Measurements from ENCODE around the gene IRS2.
A peak's percentile ranks its signal among the peaks of the same experiment; 100 is the strongest.

Gene IRS2

GRCh38 chr13:109769921-109770320 lies 16.5 kb downstream of the IRS2 start:
- no peak overlapping the region for H2BK15ac ChIP-seq (ENCODE audit: low read depth, poor library complexity, severe bottlenecking)
- H3K36me3 ChIP-seq (ENCODE audit: control insufficient read depth in 1 of 2, insufficient read depth in 2 of 2, low read depth in 1 of 2, low read length in 2 of 2) = peaks cover 23 to 31% of the 10 kb centered on the region in 2 experiments
- H4K8ac ChIP-seq (ENCODE audit: low read length) = no peak overlapping the region
- no peak overlapping the region for H2AK5ac ChIP-seq (ENCODE audit: low read length, severe bottlenecking)
- no peak overlapping the region for H3K23ac ChIP-seq (ENCODE audit: low read length in 2 of 2)
- H2BK12ac ChIP-seq (ENCODE audit: low read length in 2 of 2) = no peak overlapping the region
- 96% methylated on average over 5 of the region's 5 CpGs for WGBS
- no peak overlapping the region for H3K14ac ChIP-seq (ENCODE audit: low read length in 2 of 2)
- H3K79me1 ChIP-seq (replicated peaks; ENCODE audit: low read length, poor library complexity, severe bottlenecking) = peaks cover 40% of the 10 kb centered on the region
- no peak for DNase-seq
- no peak overlapping the region for H2BK5ac ChIP-seq (ENCODE audit: low read depth, low read length, poor library complexity, severe bottlenecking)
- H2AFZ ChIP-seq (ENCODE audit: low read depth, low read length) = no peak overlapping the region
- no peaks in the 10 kb centered on the region for H3K9me3 ChIP-seq (ENCODE audit: control insufficient read depth, low read length)
- H3K27me3 ChIP-seq (ENCODE audit: control insufficient read depth in 1 of 2, insufficient read depth in 1 of 2, low read length in 2 of 2) = no peaks in the 10 kb centered on the region
- H2BK120ac ChIP-seq (ENCODE audit: low read depth, low read length) = no peak overlapping the region
- H3K4ac ChIP-seq (ENCODE audit: low read depth in 1 of 2, low read length in 2 of 2) = no peak overlapping the region
- H3K9ac ChIP-seq (ENCODE audit: low read length) = no peak overlapping the region
- no peak overlapping the region for H3K18ac ChIP-seq (ENCODE audit: low read depth in 1 of 2, low read length in 2 of 2)
- no peak overlapping the region for H3K27ac ChIP-seq (ENCODE audit: low read length, poor library complexity, severe bottlenecking)
- H4K91ac ChIP-seq (ENCODE audit: low read length) = no peak overlapping the region
- peaks cover 3% of the 10 kb centered on the region for H3K4me1 ChIP-seq (ENCODE audit: control insufficient read depth, insufficient read depth, low read depth, low read length)
- no peak overlapping the region for H3K4me2 ChIP-seq (ENCODE audit: low read length, poor library complexity, severe bottlenecking)
- no peak overlapping the region for H3K4me3 ChIP-seq (ENCODE audit: insufficient read depth in 1 of 2, low read depth in 1 of 2, low read length in 2 of 2)

DNA sequence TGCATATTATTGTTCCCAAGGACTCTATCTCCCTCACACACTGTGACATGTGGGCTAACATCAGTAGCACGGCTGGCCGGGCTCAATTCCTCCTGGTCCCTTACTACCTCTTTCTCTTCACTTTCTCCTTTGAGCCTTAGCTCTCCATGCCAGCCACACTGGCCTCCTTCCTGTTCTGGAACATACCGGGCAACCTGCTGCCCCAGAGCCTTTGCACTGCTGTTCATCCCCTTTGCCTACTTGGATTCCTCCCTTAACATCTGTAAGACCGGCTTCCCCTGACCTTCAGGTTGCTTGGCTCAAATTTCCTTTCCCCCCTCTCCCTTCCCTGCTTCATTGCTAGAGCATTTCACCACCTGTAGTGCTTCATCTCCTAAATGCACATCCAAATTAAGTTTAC lies 17.1 kb downstream of the IRS2 start:
- no peak overlapping the region for H2BK12ac ChIP-seq (ENCODE audit: low read length in 2 of 2)
- no peak overlapping the region for H3K23ac ChIP-seq (ENCODE audit: low read length in 2 of 2)
- H3K79me1 ChIP-seq (replicated peaks; ENCODE audit: low read length, poor library complexity, severe bottlenecking) = peaks cover 40% of the 10 kb centered on the region
- no peak overlapping the region for H4K8ac ChIP-seq (ENCODE audit: low read length)
- H2AK5ac ChIP-seq (ENCODE audit: low read length, severe bottlenecking) = no peak overlapping the region
- no peak overlapping the region for H3K4me2 ChIP-seq (ENCODE audit: low read length, poor library complexity, severe bottlenecking)
- H2BK15ac ChIP-seq (ENCODE audit: low read depth, poor library complexity, severe bottlenecking) = no peak overlapping the region
- H2BK5ac ChIP-seq (ENCODE audit: low read depth, low read length, poor library complexity, severe bottlenecking) = no peak overlapping the region
- no peak for DNase-seq
- H3K4me3 ChIP-seq (ENCODE audit: insufficient read depth in 1 of 2, low read depth in 1 of 2, low read length in 2 of 2) = no peak overlapping the region
- H3K9ac ChIP-seq (ENCODE audit: low read length) = no peak overlapping the region
- no peaks in the 10 kb centered on the region for H3K27me3 ChIP-seq (ENCODE audit: control insufficient read depth in 1 of 2, insufficient read depth in 1 of 2, low read length in 2 of 2)
- H3K27ac ChIP-seq (ENCODE audit: low read length, poor library complexity, severe bottlenecking) = no peak overlapping the region
- no peaks in the 10 kb centered on the region for H3K9me3 ChIP-seq (ENCODE audit: control insufficient read depth, low read length)
- 94% methylated on average over 4 of the region's 4 CpGs for WGBS
- no peak overlapping the region for H4K91ac ChIP-seq (ENCODE audit: low read length)
- peaks cover 23 to 31% of the 10 kb centered on the region in 2 experiments for H3K36me3 ChIP-seq (ENCODE audit: control insufficient read depth in 1 of 2, insufficient read depth in 2 of 2, low read depth in 1 of 2, low read length in 2 of 2)
- H3K14ac ChIP-seq (ENCODE audit: low read length in 2 of 2) = no peak overlapping the region
- H2AFZ ChIP-seq (ENCODE audit: low read depth, low read length) = no peak overlapping the region
- H3K18ac ChIP-seq (ENCODE audit: low read depth in 1 of 2, low read length in 2 of 2) = no peak overlapping the region
- no peak overlapping the region for H3K4ac ChIP-seq (ENCODE audit: low read depth in 1 of 2, low read length in 2 of 2)
- peaks cover 3% of the 10 kb centered on the region for H3K4me1 ChIP-seq (ENCODE audit: control insufficient read depth, insufficient read depth, low read depth, low read length)
- no peak overlapping the region for H2BK120ac ChIP-seq (ENCODE audit: low read depth, low read length)

DNA sequence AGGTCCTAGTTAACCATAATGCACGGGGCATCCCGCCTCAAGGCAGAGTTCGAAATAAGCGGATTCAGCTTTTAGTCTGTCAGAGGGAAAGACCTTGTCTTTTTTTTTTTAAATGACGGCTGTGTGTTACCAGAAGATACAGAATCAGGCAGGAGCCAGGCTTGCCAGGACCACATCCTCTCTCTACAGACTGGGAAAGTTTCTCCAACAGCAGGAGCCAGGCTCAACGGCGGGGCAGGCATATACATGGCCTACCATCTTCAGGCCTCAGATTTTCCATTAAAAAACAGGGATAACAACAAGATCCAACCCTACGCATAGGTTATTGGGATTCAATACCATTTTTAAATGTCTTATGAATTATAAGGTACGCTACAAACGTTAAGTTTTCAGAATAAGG lies 17.8 kb downstream of the IRS2 start:
- peaks cover 23 to 31% of the 10 kb centered on the region in 2 experiments for H3K36me3 ChIP-seq (ENCODE audit: control insufficient read depth in 1 of 2, insufficient read depth in 2 of 2, low read depth in 1 of 2, low read length in 2 of 2)
- no peaks in the 10 kb centered on the region for H3K9me3 ChIP-seq (ENCODE audit: control insufficient read depth, low read length)
- no peak overlapping the region for H2AK5ac ChIP-seq (ENCODE audit: low read length, severe bottlenecking)
- 96% methylated on average over 9 of the region's 10 CpGs for WGBS
- no peak overlapping the region for H3K4me3 ChIP-seq (ENCODE audit: insufficient read depth in 1 of 2, low read depth in 1 of 2, low read length in 2 of 2)
- no peak overlapping the region for H3K4ac ChIP-seq (ENCODE audit: low read depth in 1 of 2, low read length in 2 of 2)
- peaks cover 6% of the 10 kb centered on the region for H3K4me1 ChIP-seq (ENCODE audit: control insufficient read depth, insufficient read depth, low read depth, low read length)
- no peak overlapping the region for H2BK120ac ChIP-seq (ENCODE audit: low read depth, low read length)
- H3K23ac ChIP-seq (ENCODE audit: low read length in 2 of 2) = no peak overlapping the region
- no peak overlapping the region for H3K4me2 ChIP-seq (ENCODE audit: low read length, poor library complexity, severe bottlenecking)
- no peak overlapping the region for H4K91ac ChIP-seq (ENCODE audit: low read length)
- H2AFZ ChIP-seq (ENCODE audit: low read depth, low read length) = no peak overlapping the region
- H3K14ac ChIP-seq (ENCODE audit: low read length in 2 of 2) = peak overlapping the region in 1 of 2 experiments; percentile 37
- H3K9ac ChIP-seq (ENCODE audit: low read length) = no peak overlapping the region
- H2BK15ac ChIP-seq (ENCODE audit: low read depth, poor library complexity, severe bottlenecking) = no peak overlapping the region
- H3K18ac ChIP-seq (ENCODE audit: low read depth in 1 of 2, low read length in 2 of 2) = no peak overlapping the region
- no peak overlapping the region for H4K8ac ChIP-seq (ENCODE audit: low read length)
- peaks cover 41% of the 10 kb centered on the region for H3K79me1 ChIP-seq (replicated peaks; ENCODE audit: low read length, poor library complexity, severe bottlenecking)
- no peak overlapping the region for H2BK5ac ChIP-seq (ENCODE audit: low read depth, low read length, poor library complexity, severe bottlenecking)
- no peak overlapping the region for H3K27ac ChIP-seq (ENCODE audit: low read length, poor library complexity, severe bottlenecking)
- DNase-seq = no peak
- no peaks in the 10 kb centered on the region for H3K27me3 ChIP-seq (ENCODE audit: control insufficient read depth in 1 of 2, insufficient read depth in 1 of 2, low read length in 2 of 2)
- H2BK12ac ChIP-seq (ENCODE audit: low read length in 2 of 2) = no peak overlapping the region

DNA sequence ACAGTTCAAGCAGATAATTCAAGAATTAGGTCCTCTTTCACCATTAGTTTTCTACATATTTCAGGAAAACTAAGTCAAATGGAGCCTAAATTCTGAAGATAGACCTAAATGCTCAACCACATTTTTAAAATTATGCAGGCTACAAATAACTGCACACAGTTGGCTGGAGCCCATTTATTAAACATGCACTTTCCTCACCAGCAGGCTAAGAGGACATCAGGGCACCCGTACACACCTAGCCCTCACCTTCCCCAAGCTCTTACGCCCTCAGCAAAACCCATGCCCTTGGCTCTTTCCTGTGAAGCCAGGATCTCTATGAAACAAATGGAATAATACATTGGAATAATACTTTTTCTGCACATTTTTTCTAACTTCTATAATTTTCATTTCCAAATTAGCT lies 18.2 kb downstream of the IRS2 start:
- H2BK5ac ChIP-seq (ENCODE audit: low read depth, low read length, poor library complexity, severe bottlenecking) = no peak overlapping the region
- 100% methylated on average over 1 of the region's 2 CpGs for WGBS
- no peak for DNase-seq

More for the DNA sequence above, 18.2 kb downstream of the IRS2 start:
- Histone ChIP-seq H2AK5ac (ENCODE audit: low read length, severe bottlenecking) (no peak overlapping the region), H2AFZ (ENCODE audit: low read depth, low read length) (no peak overlapping the region), H2BK120ac (ENCODE audit: low read depth, low read length) (no peak overlapping the region), H2BK15ac (ENCODE audit: low read depth, poor library complexity, severe bottlenecking) (no peak overlapping the region), H3K4me3 (ENCODE audit: insufficient read depth in 1 of 2, low read depth in 1 of 2, low read length in 2 of 2) (no peak overlapping the region), H4K8ac (ENCODE audit: low read length) (no peak overlapping the region), H3K27ac (ENCODE audit: low read length, poor library complexity, severe bottlenecking) (no peak overlapping the region), H4K91ac (ENCODE audit: low read length) (no peak overlapping the region), H3K4me2 (ENCODE audit: low read length, poor library complexity, severe bottlenecking) (no peak overlapping the region), H2BK12ac (ENCODE audit: low read length in 2 of 2) (no peak overlapping the region), H3K79me1 (replicated peaks; ENCODE audit: low read length, poor library complexity, severe bottlenecking) (peaks cover 41% of the 10 kb centered on the region), H3K9ac (ENCODE audit: low read length) (no peak overlapping the region), H3K4me1 (ENCODE audit: control insufficient read depth, insufficient read depth, low read depth, low read length) (peaks cover 6% of the 10 kb centered on the region), H3K18ac (ENCODE audit: low read depth in 1 of 2, low read length in 2 of 2) (no peak overlapping the region), H3K36me3 (ENCODE audit: control insufficient read depth in 1 of 2, insufficient read depth in 2 of 2, low read depth in 1 of 2, low read length in 2 of 2) (peaks cover 23 to 31% of the 10 kb centered on the region in 2 experiments), H3K4ac (ENCODE audit: low read depth in 1 of 2, low read length in 2 of 2) (no peak overlapping the region), H3K23ac (ENCODE audit: low read length in 2 of 2) (no peak overlapping the region), H3K9me3 (ENCODE audit: control insufficient read depth, low read length) (no peaks in the 10 kb centered on the region), H3K14ac (ENCODE audit: low read length in 2 of 2) (no peak overlapping the region), H3K27me3 (ENCODE audit: control insufficient read depth in 1 of 2, insufficient read depth in 1 of 2, low read length in 2 of 2) (no peaks in the 10 kb centered on the region)

Measured in mesenchymal stem cell (in vitro differentiated cells and primary cell).